SK-N-SH (cell line): ENCODE results near the gene CRACR2B. TPM values are rescaled to one million over a fixed set of nuclear protein-coding genes. Genes with fewer than 3 reads are reported as not detected.

ENCODE experiments used
- CTCF ChIA-PET: fragments of 300-600, 350-600 bp; formaldehyde crosslinking; extraction: SDS; loops from one replicate; lab custom pipeline; 2021; lab: Yijun Ruan, JAX
- POLR2A ChIA-PET: fragments of 350-600 bp; sonication (Branson Sonifier 250); formaldehyde crosslinking; extraction: SDS; loops from one replicate; lab custom pipeline; 2020; ENCODE audit warnings: antibody characterized with exemption, inconsistent platforms; lab: Yijun Ruan, JAX
- DNase-seq: peaks from one replicate; pipeline ENCODE4 v3.0.0; 2012
- H2AFZ ChIP-seq: fragments of 200-600 bp; sonication (generic); 2 replicates; pipeline ENCODE4 v1.8.1; 2016; ENCODE audit warnings: antibody characterized with exemption, mild to moderate bottlenecking, low read depth
- H3F3A ChIP-seq: fragments of 200-600 bp; sonication (generic); replicated peaks from 2 replicates; pipeline ENCODE3; 2016; ENCODE audit warnings: antibody characterized with exemption, mild to moderate bottlenecking; ENCODE audit not compliant: insufficient read depth
- H3K27ac ChIP-seq, 2 experiments: fragments of 200-500 bp in 1 of 2; fragments of 200-600 bp in 1 of 2; sonication (Bioruptor generic) in 1 of 2; sonication (generic), shearing (Covaris generic) in 1 of 2; 2 replicates each; pipeline versions ENCODE4 v1.5.1 to v1.6.1; 2014 to 2016; ENCODE audit warnings: low read depth in 2 of 2, inconsistent platforms in 1 of 2, low read length in 1 of 2, mild to moderate bottlenecking in 1 of 2, mixed read lengths in 1 of 2
- H3K27me3 ChIP-seq: fragments of 200-600 bp; sonication (generic), shearing (Covaris generic); 2 replicates; pipeline ENCODE4 v1.6.1; 2016; ENCODE audit warnings: mixed run types; ENCODE audit not compliant: insufficient read depth
- H3K36me3 ChIP-seq, 2 experiments: fragments of 200-500 bp in 1 of 2; fragments of 200-600 bp in 1 of 2; sonication (Bioruptor generic) in 1 of 2; sonication (generic) in 1 of 2; replicated peaks in 1 of 2; 2 replicates each; pipeline versions ENCODE3 to v1.5.1; 2014 to 2016; ENCODE audit warnings: low read length in 1 of 2, mild to moderate bottlenecking in 1 of 2; ENCODE audit not compliant: insufficient read depth in 2 of 2, control insufficient read depth in 1 of 2
- H3K4me1 ChIP-seq, 2 experiments: fragments of 200-500 bp in 1 of 2; fragments of 200-600 bp in 1 of 2; sonication (Bioruptor generic) in 1 of 2; sonication (generic), shearing (Covaris generic) in 1 of 2; 2 replicates each; pipeline versions ENCODE4 v1.5.1 to v1.6.1; 2014 to 2016; ENCODE audit warnings: low read depth in 1 of 2, low read length in 1 of 2, mixed run types in 1 of 2; ENCODE audit not compliant: insufficient read depth in 2 of 2, control insufficient read depth in 1 of 2
- H3K4me2 ChIP-seq: fragments of 200-600 bp; sonication (generic), shearing (Covaris generic); 2 replicates; pipeline ENCODE4 v1.6.1; 2017; ENCODE audit warnings: mixed run types
- H3K4me3 ChIP-seq, 2 experiments: fragments of 200-500 bp in 1 of 2; fragments of 200-600 bp in 1 of 2; sonication (Bioruptor generic) in 1 of 2; sonication (generic), shearing (Covaris generic) in 1 of 2; 2 replicates each; pipeline versions ENCODE4 v1.5.1 to v1.8.1; 2014 to 2016; ENCODE audit warnings: low read depth in 2 of 2, inconsistent platforms in 1 of 2, low read length in 1 of 2, mild to moderate bottlenecking in 1 of 2, mixed read lengths in 1 of 2, moderate library complexity in 1 of 2
- H3K79me2 ChIP-seq: fragments of 200-600 bp; sonication (generic); 2 replicates; pipeline ENCODE4 v1.8.1; 2017; ENCODE audit warnings: mild to moderate bottlenecking; ENCODE audit not compliant: insufficient read depth
- H3K9ac ChIP-seq: fragments of 200-600 bp; sonication (generic); 2 replicates; pipeline ENCODE4 v1.6.1; 2017; ENCODE audit warnings: mixed run types
- H3K9me2 ChIP-seq: fragments of 200-600 bp; sonication (generic); 2 replicates; pipeline ENCODE4 v1.6.1; 2017; ENCODE audit warnings: mixed run types
- H3K9me3 ChIP-seq: fragments of 200-600 bp; sonication (generic); 2 replicates; pipeline ENCODE4 v1.6.1; 2017; ENCODE audit warnings: mixed run types, mild to moderate bottlenecking, moderate library complexity
- H4K20me1 ChIP-seq: fragments of 200-600 bp; sonication (generic); 2 replicates; pipeline ENCODE4 v1.6.1; 2017; ENCODE audit warnings: mild to moderate bottlenecking, mixed run types; ENCODE audit not compliant: insufficient read depth
- FOSL2 ChIP-seq: IDR thresholded peaks from 2 replicates; pipeline ENCODE4 v1.4.0; 2012; ENCODE audit warnings: low read depth, mild to moderate bottlenecking, moderate library complexity, borderline replicate concordance
- FOXJ3 ChIP-seq: sonication (generic); formaldehyde crosslinking; IDR thresholded peaks from 2 replicates; pipeline ENCODE4 v1.5.1; 2020; ENCODE audit warnings: mild to moderate bottlenecking, missing genetic modification reagents
- FOXM1 ChIP-seq: IDR thresholded peaks from 2 replicates; pipeline ENCODE4 v1.4.0; 2012; ENCODE audit warnings: low read depth, mild to moderate bottlenecking
- IRF3 ChIP-seq: fragments of 150-350 bp; IDR thresholded peaks from 2 replicates; pipeline ENCODE4 v1.6.1; 2016; ENCODE audit warnings: mild to moderate bottlenecking, low read depth, low read length
- MXI1 ChIP-seq: IDR thresholded peaks from 2 replicates; pipeline ENCODE4 v1.6.1; 2012; ENCODE audit warnings: mild to moderate bottlenecking, low read depth, low read length, improper control_type of control experiment
- NFIC ChIP-seq: IDR thresholded peaks from 2 replicates; pipeline ENCODE4 v1.4.0; 2012; ENCODE audit warnings: borderline replicate concordance
- RAD21 ChIP-seq: IDR thresholded peaks from 2 replicates; pipeline ENCODE4 v1.6.1; 2012; ENCODE audit warnings: mild to moderate bottlenecking, low read length
- RCOR1 ChIP-seq: fragments of 150-350 bp; IDR thresholded peaks from 2 replicates; pipeline ENCODE4 v1.6.1; 2017; ENCODE audit warnings: antibody characterized with exemption, low read length
- REST ChIP-seq: IDR thresholded peaks from 2 replicates; pipeline ENCODE4 v1.6.1; 2012; ENCODE audit warnings: mild to moderate bottlenecking, low read depth, low read length, moderate library complexity
- USF2 ChIP-seq: fragments of 150-350 bp; IDR thresholded peaks from 2 replicates; pipeline ENCODE4 v1.6.1; 2017; ENCODE audit warnings: antibody characterized with exemption, low read length, low read depth, borderline replicate concordance
- WGBS: methylation state at CpG from one replicate; pipeline ENCODE4 v1.1.6; 2017; ENCODE audit warnings: low lambda C conversion rate; 5-methylcytosine and 5-hydroxymethylcytosine counted together
- polyA plus RNA-seq, 3 experiments: library from polyadenylated mRNA; depleted of rRNA; stranded (reverse); fragments of >200 nt; gene quantifications; 2 replicates each; pipeline ENCODE4 v1.2.3, GENCODE V29; 2012
- TF ChIP-seq, protein P1 (sequence below): IDR thresholded peaks from 2 replicates; pipeline ENCODE4 v1.4.0; 2012; ENCODE audit warnings: low read depth, borderline replicate concordance
- TF ChIP-seq, protein P2 (sequence below): fragments of 200-600 bp; sonication (generic); IDR thresholded peaks from 2 replicates; pipeline ENCODE4 v1.6.1; 2017; ENCODE audit warnings: antibody characterized with exemption, mild to moderate bottlenecking, moderate library complexity

Gene CRACR2B
- polyA plus RNA-seq, 1 of the 3 experiments (the other 2 are of a cell fraction), result 1.1 TPM

GRCh38 chr11:849951-850774 is 22.4 kb downstream of the CRACR2B start:
- POLR2A ChIA-PET, result no interaction called here
- Histone ChIP-seq H3K4me2 (peak overlapping the region; percentile 72; the same call in 1 of the 2 replicates), H2AFZ (no peak overlapping the region)

GRCh38 chr11:850775-851763 is 23.4 kb downstream of the CRACR2B start:
- peak; percentile 69 for DNase-seq
- H3K36me3 ChIP-seq, result no peaks in the 10 kb centered on the region
- CTCF ChIA-PET, result interaction anchor here (0.7 to 2.2 kb wide), 13 partner anchors 9 to 202 kb away, joined by 3 to 24 read pairs (median 4); partner anchors contain the start of gene AP2A2
- H3K4me1 ChIP-seq, result peaks cover 19 to 48% of the 10 kb centered on the region in 2 experiments; a peak in 3 of 4 replicates
- H3K27ac ChIP-seq, result no peak overlapping the region
- peak overlapping the region; percentile 43 to 51; a peak in 3 of 4 replicates for H3K4me3 ChIP-seq
- WGBS, result 68% methylated on average over 13 of the region's 28 CpGs
- H3K4me2 ChIP-seq, result peak overlapping the region; percentile 72; the same call in 1 of the 2 replicates
- no peak overlapping the region for H3K9ac ChIP-seq
- H3F3A ChIP-seq, result peaks cover 6% of the 10 kb centered on the region
- POLR2A ChIA-PET, result interaction anchor here (0.8 kb wide), 1 partner anchor 9 kb away, joined by 3 read pairs; no protein-coding TSS in a partner anchor
- H3K9me3 ChIP-seq, result no peaks in the 10 kb centered on the region
- H2AFZ ChIP-seq, result no peak overlapping the region
- no peaks in the 10 kb centered on the region for H3K9me2 ChIP-seq
- H3K27me3 ChIP-seq, result no peaks in the 10 kb centered on the region
- H4K20me1 ChIP-seq, result peaks cover 72% of the 10 kb centered on the region
- peaks cover 44% of the 10 kb centered on the region; the same call in 1 of the 2 replicates for H3K79me2 ChIP-seq
- TF ChIP-seq FOXJ3 (CRISPR knock-in tag), result 0 out of 2 replicates have a peak, but pooled peaks have one; percentile 29
- TF ChIP-seq RCOR1, result no peak
- TF ChIP-seq FOXM1, result no peak
- TF ChIP-seq REST, result no peak
- TF ChIP-seq, protein P1, sequence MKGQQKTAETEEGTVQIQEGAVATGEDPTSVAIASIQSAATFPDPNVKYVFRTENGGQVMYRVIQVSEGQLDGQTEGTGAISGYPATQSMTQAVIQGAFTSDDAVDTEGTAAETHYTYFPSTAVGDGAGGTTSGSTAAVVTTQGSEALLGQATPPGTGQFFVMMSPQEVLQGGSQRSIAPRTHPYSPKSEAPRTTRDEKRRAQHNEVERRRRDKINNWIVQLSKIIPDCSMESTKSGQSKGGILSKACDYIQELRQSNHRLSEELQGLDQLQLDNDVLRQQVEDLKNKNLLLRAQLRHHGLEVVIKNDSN, result no peak
- TF ChIP-seq, protein P2, sequence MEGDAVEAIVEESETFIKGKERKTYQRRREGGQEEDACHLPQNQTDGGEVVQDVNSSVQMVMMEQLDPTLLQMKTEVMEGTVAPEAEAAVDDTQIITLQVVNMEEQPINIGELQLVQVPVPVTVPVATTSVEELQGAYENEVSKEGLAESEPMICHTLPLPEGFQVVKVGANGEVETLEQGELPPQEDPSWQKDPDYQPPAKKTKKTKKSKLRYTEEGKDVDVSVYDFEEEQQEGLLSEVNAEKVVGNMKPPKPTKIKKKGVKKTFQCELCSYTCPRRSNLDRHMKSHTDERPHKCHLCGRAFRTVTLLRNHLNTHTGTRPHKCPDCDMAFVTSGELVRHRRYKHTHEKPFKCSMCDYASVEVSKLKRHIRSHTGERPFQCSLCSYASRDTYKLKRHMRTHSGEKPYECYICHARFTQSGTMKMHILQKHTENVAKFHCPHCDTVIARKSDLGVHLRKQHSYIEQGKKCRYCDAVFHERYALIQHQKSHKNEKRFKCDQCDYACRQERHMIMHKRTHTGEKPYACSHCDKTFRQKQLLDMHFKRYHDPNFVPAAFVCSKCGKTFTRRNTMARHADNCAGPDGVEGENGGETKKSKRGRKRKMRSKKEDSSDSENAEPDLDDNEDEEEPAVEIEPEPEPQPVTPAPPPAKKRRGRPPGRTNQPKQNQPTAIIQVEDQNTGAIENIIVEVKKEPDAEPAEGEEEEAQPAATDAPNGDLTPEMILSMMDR, result peak; percentile 41; the same call in 1 of the 2 replicates
- TF ChIP-seq FOSL2, result no peak
- peak; percentile 63 for TF ChIP-seq RAD21
- no peak for TF ChIP-seq USF2

More at GRCh38 chr11:849951-850774, 22.4 kb downstream of the CRACR2B start:
- Histone ChIP-seq H3K9me2 (no peaks in the 10 kb centered on the region), H4K20me1 (peaks cover 63% of the 10 kb centered on the region), H3K9me3 (no peaks in the 10 kb centered on the region), H3K4me3 (peak overlapping the region; percentile 44 to 51), H3F3A (peaks cover 15% of the 10 kb centered on the region)
- 54% methylated on average over 44 of the region's 97 CpGs for WGBS
- TF ChIP-seq NFIC, result no peak
- TF ChIP-seq IRF3, result no peak
- TF ChIP-seq MXI1, result peak; percentile 33; the same call in 1 of the 2 replicates
- TF ChIP-seq, all 33 proteins: peak for 1
- H3K36me3 ChIP-seq, result no peaks in the 10 kb centered on the region
- no peak overlapping the region; a peak in 1 of 4 replicates for H3K27ac ChIP-seq
- H3K79me2 ChIP-seq, result peaks cover 53% of the 10 kb centered on the region
- H3K9ac ChIP-seq, result no peak overlapping the region
- peaks cover 28 to 43% of the 10 kb centered on the region in 2 experiments; a peak in 3 of 4 replicates for H3K4me1 ChIP-seq
- CTCF ChIA-PET, result interaction anchor here (1.0 to 3.1 kb wide), 7 partner anchors 10 to 203 kb away, joined by 3 to 24 read pairs (median 8); no protein-coding TSS in a partner anchor
- no peaks in the 10 kb centered on the region for H3K27me3 ChIP-seq
- peak; percentile 87 for DNase-seq
